ENCODE data around the gene PAK4.

The PAK4 gene

GRCh38 chr19:39100500-39101166 is 25.0 kb upstream of the PAK4 start:
- no peaks in the 10 kb centered on the region for H3K4me1 ChIP-seq (ENCODE audit: control insufficient read depth, insufficient read depth, low read length)
- no peaks in the 10 kb centered on the region for H3K27me3 ChIP-seq (ENCODE audit: control insufficient read depth, insufficient read depth, low read length)
- no peaks in the 10 kb centered on the region for H3K9me3 ChIP-seq (ENCODE audit: control insufficient read depth, insufficient read depth, low read length)
- H3K36me3 ChIP-seq (ENCODE audit: control insufficient read depth, insufficient read depth, low read length) = no peaks in the 10 kb centered on the region; the same call in 1 of the 2 replicates
- no peak overlapping the region for H3K4me3 ChIP-seq (ENCODE audit: low read length)
- no peak for DNase-seq (ENCODE audit: low read depth, low spot score)
- no peak overlapping the region for H3K27ac ChIP-seq (ENCODE audit: low read length)
- no CpG with 5 or more reads among the region's 19 CpGs for WGBS (ENCODE audit: insufficient coverage, insufficient read length)

- Histone ChIP-seq H3K4me1 (ENCODE audit: control insufficient read depth, insufficient read depth, low read length) (no peaks in the 10 kb centered on the region), H3K27me3 (ENCODE audit: control insufficient read depth, insufficient read depth, low read length) (no peaks in the 10 kb centered on the region), H3K9me3 (ENCODE audit: control insufficient read depth, insufficient read depth, low read length) (no peaks in the 10 kb centered on the region), H3K36me3 (ENCODE audit: control insufficient read depth, insufficient read depth, low read length) (no peaks in the 10 kb centered on the region; the same call in 1 of the 2 replicates), H3K4me3 (ENCODE audit: low read length) (no peak overlapping the region), H3K27ac (ENCODE audit: low read length) (no peak overlapping the region)
- WGBS (ENCODE audit: insufficient coverage, insufficient read length) = no CpG with 5 or more reads among the region's 5 CpGs
- no peak for DNase-seq (ENCODE audit: low read depth, low spot score)
These were observed 22.4 kb upstream of the PAK4 start for GRCh38 chr19:39103151-39103550.

- WGBS (ENCODE audit: insufficient coverage, insufficient read length) = no CpG with 5 or more reads among the region's 5 CpGs
- Histone ChIP-seq H3K36me3 (ENCODE audit: control insufficient read depth, insufficient read depth, low read length) (no peaks in the 10 kb centered on the region; the same call in 1 of the 2 replicates), H3K9me3 (ENCODE audit: control insufficient read depth, insufficient read depth, low read length) (no peaks in the 10 kb centered on the region), H3K4me3 (ENCODE audit: low read length) (no peak overlapping the region), H3K27me3 (ENCODE audit: control insufficient read depth, insufficient read depth, low read length) (no peaks in the 10 kb centered on the region), H3K27ac (ENCODE audit: low read length) (no peak overlapping the region), H3K4me1 (ENCODE audit: control insufficient read depth, insufficient read depth, low read length) (no peaks in the 10 kb centered on the region)
- DNase-seq (ENCODE audit: low read depth, low spot score) = no peak
These were observed 21.4 kb upstream of the PAK4 start for GRCh38 chr19:39104186-39104596.

- Histone ChIP-seq H3K4me1 (ENCODE audit: control insufficient read depth, insufficient read depth, low read length) (no peaks in the 10 kb centered on the region), H3K27ac (ENCODE audit: low read length) (no peak overlapping the region), H3K36me3 (ENCODE audit: control insufficient read depth, insufficient read depth, low read length) (no peaks in the 10 kb centered on the region; the same call in 1 of the 2 replicates), H3K9me3 (ENCODE audit: control insufficient read depth, insufficient read depth, low read length) (no peaks in the 10 kb centered on the region), H3K4me3 (ENCODE audit: low read length) (no peak overlapping the region), H3K27me3 (ENCODE audit: control insufficient read depth, insufficient read depth, low read length) (no peaks in the 10 kb centered on the region)
- DNase-seq (ENCODE audit: low read depth, low spot score) = no peak
- no CpG with 5 or more reads among the region's 7 CpGs for WGBS (ENCODE audit: insufficient coverage, insufficient read length)
These were observed 19.4 kb upstream of the PAK4 start for GRCh38 chr19:39106194-39106593.

GRCh38 chr19:39109641-39110040 is 15.9 kb upstream of the PAK4 start:
- peaks cover 2% of the 10 kb centered on the region for H3K4me1 ChIP-seq (ENCODE audit: control insufficient read depth, insufficient read depth, low read length)
- H3K27me3 ChIP-seq (ENCODE audit: control insufficient read depth, insufficient read depth, low read length) = no peaks in the 10 kb centered on the region
- H3K36me3 ChIP-seq (ENCODE audit: control insufficient read depth, insufficient read depth, low read length) = no peaks in the 10 kb centered on the region
- H3K27ac ChIP-seq (ENCODE audit: low read length) = no peak overlapping the region
- no peak overlapping the region for H3K4me3 ChIP-seq (ENCODE audit: low read length)
- H3K9me3 ChIP-seq (ENCODE audit: control insufficient read depth, insufficient read depth, low read length) = no peaks in the 10 kb centered on the region
- no peak for DNase-seq (ENCODE audit: low read depth, low spot score)

- peak; percentile 45 for DNase-seq (ENCODE audit: low read depth, low spot score)
- no peak overlapping the region for H3K27ac ChIP-seq (ENCODE audit: low read length)
- WGBS (ENCODE audit: insufficient coverage, insufficient read length) = no CpG with 5 or more reads among the region's 16 CpGs
These were observed 15.2 kb upstream of the PAK4 start for GRCh38 chr19:39110263-39110967.

GRCh38 chr19:39111593-39112199 is 13.9 kb upstream of the PAK4 start:
- Histone ChIP-seq H3K4me3 (ENCODE audit: low read length) (no peak overlapping the region), H3K27ac (ENCODE audit: low read length) (no peak overlapping the region)

More at GRCh38 chr19:39110263-39110967, 15.2 kb upstream of the PAK4 start:
- Histone ChIP-seq H3K4me1 (ENCODE audit: control insufficient read depth, insufficient read depth, low read length) (peaks cover 2% of the 10 kb centered on the region), H3K4me3 (ENCODE audit: low read length) (no peak overlapping the region), H3K9me3 (ENCODE audit: control insufficient read depth, insufficient read depth, low read length) (no peaks in the 10 kb centered on the region), H3K27me3 (ENCODE audit: control insufficient read depth, insufficient read depth, low read length) (no peaks in the 10 kb centered on the region), H3K36me3 (ENCODE audit: control insufficient read depth, insufficient read depth, low read length) (no peaks in the 10 kb centered on the region)

GRCh38 chr19:39112338-39112890 is 13.2 kb upstream of the PAK4 start:
- H3K9me3 ChIP-seq (ENCODE audit: control insufficient read depth, insufficient read depth, low read length) = no peaks in the 10 kb centered on the region
- H3K36me3 ChIP-seq (ENCODE audit: control insufficient read depth, insufficient read depth, low read length) = no peaks in the 10 kb centered on the region
- WGBS (ENCODE audit: insufficient coverage, insufficient read length) = no CpG with 5 or more reads among the region's 15 CpGs
- DNase-seq (ENCODE audit: low read depth, low spot score) = no peak
- no peak overlapping the region for H3K27ac ChIP-seq (ENCODE audit: low read length)
- peaks cover 2% of the 10 kb centered on the region for H3K4me1 ChIP-seq (ENCODE audit: control insufficient read depth, insufficient read depth, low read length)
- no peak overlapping the region for H3K4me3 ChIP-seq (ENCODE audit: low read length)
- H3K27me3 ChIP-seq (ENCODE audit: control insufficient read depth, insufficient read depth, low read length) = no peaks in the 10 kb centered on the region

More at GRCh38 chr19:39111593-39112199, 13.9 kb upstream of the PAK4 start:
- DNase-seq (ENCODE audit: low read depth, low spot score) = no peak
- peaks cover 2% of the 10 kb centered on the region for H3K4me1 ChIP-seq (ENCODE audit: control insufficient read depth, insufficient read depth, low read length)
- H3K27me3 ChIP-seq (ENCODE audit: control insufficient read depth, insufficient read depth, low read length) = no peaks in the 10 kb centered on the region
- WGBS (ENCODE audit: insufficient coverage, insufficient read length) = no CpG with 5 or more reads among the region's 18 CpGs
- no peaks in the 10 kb centered on the region for H3K36me3 ChIP-seq (ENCODE audit: control insufficient read depth, insufficient read depth, low read length)
- no peaks in the 10 kb centered on the region for H3K9me3 ChIP-seq (ENCODE audit: control insufficient read depth, insufficient read depth, low read length)

- Histone ChIP-seq H3K9me3 (ENCODE audit: control insufficient read depth, insufficient read depth, low read length) (no peaks in the 10 kb centered on the region), H3K36me3 (ENCODE audit: control insufficient read depth, insufficient read depth, low read length) (no peaks in the 10 kb centered on the region), H3K27ac (ENCODE audit: low read length) (no peak overlapping the region), H3K4me3 (ENCODE audit: low read length) (no peak overlapping the region), H3K4me1 (ENCODE audit: control insufficient read depth, insufficient read depth, low read length) (peaks cover 2% of the 10 kb centered on the region), H3K27me3 (ENCODE audit: control insufficient read depth, insufficient read depth, low read length) (no peaks in the 10 kb centered on the region)
- no peak for DNase-seq (ENCODE audit: low read depth, low spot score)
- no CpG with 5 or more reads among the region's 10 CpGs for WGBS (ENCODE audit: insufficient coverage, insufficient read length)
These were observed 12.4 kb upstream of the PAK4 start for GRCh38 chr19:39113199-39113598.

- WGBS (ENCODE audit: insufficient coverage, insufficient read length) = no CpG with 5 or more reads among the region's 11 CpGs
- H3K4me1 ChIP-seq (ENCODE audit: control insufficient read depth, insufficient read depth, low read length) = peaks cover 2% of the 10 kb centered on the region
These were observed 10.3 kb upstream of the PAK4 start for GRCh38 chr19:39115105-39115847.

More at GRCh38 chr19:39115105-39115847, 10.3 kb upstream of the PAK4 start:
- H3K27me3 ChIP-seq (ENCODE audit: control insufficient read depth, insufficient read depth, low read length) = no peaks in the 10 kb centered on the region
- no peaks in the 10 kb centered on the region for H3K36me3 ChIP-seq (ENCODE audit: control insufficient read depth, insufficient read depth, low read length)
- no peak for DNase-seq (ENCODE audit: low read depth, low spot score)
- H3K27ac ChIP-seq (ENCODE audit: low read length) = no peak overlapping the region
- no peaks in the 10 kb centered on the region for H3K9me3 ChIP-seq (ENCODE audit: control insufficient read depth, insufficient read depth, low read length)
- no peak overlapping the region for H3K4me3 ChIP-seq (ENCODE audit: low read length)
